Measurements from ENCODE around the gene PPP1R14C.
"Not testable (repeated sequence)": the region's sequence is repeated elsewhere in the genome, so short reads cannot be mapped to it uniquely, and the experiment has no call there.

Gene PPP1R14C

GRCh38 chr6:150177952-150178520 is 35.2 kb downstream of the PPP1R14C start:
- no peaks in the 10 kb centered on the region for H3K9me3 ChIP-seq (ENCODE audit: insufficient read depth, low read length)
- H3K36me3 ChIP-seq (ENCODE audit: insufficient read depth, insufficient read length, low read length): no peaks in the 10 kb centered on the region
- TF ChIP-seq YY1 (IDR thresholded peaks at IDR 0.05; ENCODE audit: insufficient read depth, insufficient read length) (no peak), ZNF274 (IDR thresholded peaks at IDR 0.05; ENCODE audit: low read depth, low read length) (no peak)
- no peak for DNase-seq (ENCODE audit: low read depth, low spot score)
- H3K9ac ChIP-seq (ENCODE audit: insufficient read length, low read depth): no peak overlapping the region
- H3K27me3 ChIP-seq (ENCODE audit: insufficient read depth, insufficient read length): no peaks in the 10 kb centered on the region
- no peak overlapping the region for H3K4me3 ChIP-seq (ENCODE audit: insufficient read length, low read depth)
- peaks cover 4% of the 10 kb centered on the region for H3K4me1 ChIP-seq (ENCODE audit: insufficient read depth, insufficient read length)

GRCh38 chr6:150179030-150179429 is 36.2 kb downstream of the PPP1R14C start:
- H3K36me3 ChIP-seq (ENCODE audit: insufficient read depth, insufficient read length, low read length): no peaks in the 10 kb centered on the region
- no peak overlapping the region for H3K4me3 ChIP-seq (ENCODE audit: insufficient read length, low read depth)
- no peak for DNase-seq (ENCODE audit: low read depth, low spot score)
- TF ChIP-seq YY1 (IDR thresholded peaks at IDR 0.05; ENCODE audit: insufficient read depth, insufficient read length) (no peak), SUZ12 (IDR thresholded peaks at IDR 0.05; ENCODE audit: extremely low read depth, insufficient read depth, insufficient read length) (no peak), ZNF274 (IDR thresholded peaks at IDR 0.05; ENCODE audit: low read depth, low read length) (no peak)
- no peaks in the 10 kb centered on the region for H3K27me3 ChIP-seq (ENCODE audit: insufficient read depth, insufficient read length)
- H3K4me1 ChIP-seq (ENCODE audit: insufficient read depth, insufficient read length): peaks cover 4% of the 10 kb centered on the region
- H3K9me3 ChIP-seq (ENCODE audit: insufficient read depth, low read length): no peaks in the 10 kb centered on the region
- no peak overlapping the region for H3K9ac ChIP-seq (ENCODE audit: insufficient read length, low read depth)

- DNase-seq (ENCODE audit: low read depth, low spot score); H3K36me3 ChIP-seq (ENCODE audit: insufficient read depth, insufficient read length, low read length); H3K4me3 ChIP-seq (ENCODE audit: insufficient read length, low read depth); H3K27me3 ChIP-seq (ENCODE audit: insufficient read depth, insufficient read length); H3K9ac ChIP-seq (ENCODE audit: insufficient read length, low read depth); H3K9me3 ChIP-seq (ENCODE audit: insufficient read depth, low read length); H3K4me1 ChIP-seq (ENCODE audit: insufficient read depth, insufficient read length): not testable (repeated sequence)
These were observed 37.1 kb downstream of the PPP1R14C start for GRCh38 chr6:150179907-150180424.

GRCh38 chr6:150180517-150180916 is 37.7 kb downstream of the PPP1R14C start:
- Histone ChIP-seq H3K36me3 (ENCODE audit: insufficient read depth, insufficient read length, low read length) (no peaks in the 10 kb centered on the region), H3K9ac (ENCODE audit: insufficient read length, low read depth) (no peak overlapping the region), H3K27me3 (ENCODE audit: insufficient read depth, insufficient read length) (no peaks in the 10 kb centered on the region), H3K4me1 (ENCODE audit: insufficient read depth, insufficient read length) (peaks cover 4% of the 10 kb centered on the region), H3K9me3 (ENCODE audit: insufficient read depth, low read length) (no peaks in the 10 kb centered on the region), H3K4me3 (ENCODE audit: insufficient read length, low read depth) (no peak overlapping the region)
- TF ChIP-seq YY1 (IDR thresholded peaks at IDR 0.05; ENCODE audit: insufficient read depth, insufficient read length) (no peak), ZNF274 (IDR thresholded peaks at IDR 0.05; ENCODE audit: low read depth, low read length) (no peak), SUZ12 (IDR thresholded peaks at IDR 0.05; ENCODE audit: extremely low read depth, insufficient read depth, insufficient read length) (no peak)
- DNase-seq (ENCODE audit: low read depth, low spot score): no peak

- Histone ChIP-seq H3K36me3 (ENCODE audit: insufficient read depth, insufficient read length, low read length) (no peaks in the 10 kb centered on the region), H3K9ac (ENCODE audit: insufficient read length, low read depth) (no peak overlapping the region), H3K4me1 (ENCODE audit: insufficient read depth, insufficient read length) (peaks cover 4% of the 10 kb centered on the region), H3K27me3 (ENCODE audit: insufficient read depth, insufficient read length) (no peaks in the 10 kb centered on the region), H3K4me3 (ENCODE audit: insufficient read length, low read depth) (no peak overlapping the region), H3K9me3 (ENCODE audit: insufficient read depth, low read length) (no peaks in the 10 kb centered on the region)
- TF ChIP-seq YY1 (IDR thresholded peaks at IDR 0.05; ENCODE audit: insufficient read depth, insufficient read length) (no peak), ZNF274 (IDR thresholded peaks at IDR 0.05; ENCODE audit: low read depth, low read length) (no peak), SUZ12 (IDR thresholded peaks at IDR 0.05; ENCODE audit: extremely low read depth, insufficient read depth, insufficient read length) (no peak)
- DNase-seq (ENCODE audit: low read depth, low spot score): no peak
These were observed 39.7 kb downstream of the PPP1R14C start for GRCh38 chr6:150182460-150183078.

GRCh38 chr6:150183105-150183504 is 40.3 kb downstream of the PPP1R14C start:
- no peak for TF ChIP-seq SUZ12 (IDR thresholded peaks at IDR 0.05; ENCODE audit: extremely low read depth, insufficient read depth, insufficient read length)
- TF ChIP-seq YY1 (IDR thresholded peaks at IDR 0.05; ENCODE audit: insufficient read depth, insufficient read length): no peak
- no peak for TF ChIP-seq ZNF274 (IDR thresholded peaks at IDR 0.05; ENCODE audit: low read depth, low read length)
- Histone ChIP-seq H3K4me1 (ENCODE audit: insufficient read depth, insufficient read length) (peaks cover 4% of the 10 kb centered on the region), H3K4me3 (ENCODE audit: insufficient read length, low read depth) (no peak overlapping the region), H3K9me3 (ENCODE audit: insufficient read depth, low read length) (no peaks in the 10 kb centered on the region), H3K27me3 (ENCODE audit: insufficient read depth, insufficient read length) (no peaks in the 10 kb centered on the region), H3K9ac (ENCODE audit: insufficient read length, low read depth) (no peak overlapping the region), H3K36me3 (ENCODE audit: insufficient read depth, insufficient read length, low read length) (no peaks in the 10 kb centered on the region)
- DNase-seq (ENCODE audit: low read depth, low spot score): no peak

GRCh38 chr6:150183966-150184365 is 41.1 kb downstream of the PPP1R14C start:
- no peak for DNase-seq (ENCODE audit: low read depth, low spot score)
- no peaks in the 10 kb centered on the region for H3K9me3 ChIP-seq (ENCODE audit: insufficient read depth, low read length)
- no peak overlapping the region for H3K9ac ChIP-seq (ENCODE audit: insufficient read length, low read depth)
- H3K4me3 ChIP-seq (ENCODE audit: insufficient read length, low read depth): no peak overlapping the region
- TF ChIP-seq YY1 (IDR thresholded peaks at IDR 0.05; ENCODE audit: insufficient read depth, insufficient read length): no peak
- TF ChIP-seq SUZ12 (IDR thresholded peaks at IDR 0.05; ENCODE audit: extremely low read depth, insufficient read depth, insufficient read length): no peak
- TF ChIP-seq ZNF274 (IDR thresholded peaks at IDR 0.05; ENCODE audit: low read depth, low read length): no peak
- H3K4me1 ChIP-seq (ENCODE audit: insufficient read depth, insufficient read length): peaks cover 4% of the 10 kb centered on the region
- H3K27me3 ChIP-seq (ENCODE audit: insufficient read depth, insufficient read length): no peaks in the 10 kb centered on the region
- H3K36me3 ChIP-seq (ENCODE audit: insufficient read depth, insufficient read length, low read length): no peaks in the 10 kb centered on the region
